H1 (cell line): ENCODE measurements around the gene FMO4. TPM values are rescaled to one million over a fixed set of nuclear protein-coding genes. Genes with fewer than 3 reads are reported as not detected.
"Not testable (repeated sequence)": the region's sequence is repeated elsewhere in the genome, so short reads cannot be mapped to it uniquely, and the experiment has no call there.

Source experiments
- CTCF ChIA-PET: fragments of 300-600 bp; sonication (Branson Sonifier 250); formaldehyde crosslinking; loops from one replicate; lab custom pipeline; 2021; ENCODE audit not compliant: partially characterized antibody; lab: Charles Lee
- POLR2A ChIA-PET: fragments of 300-600 bp; sonication (Branson Sonifier 250); formaldehyde crosslinking; loops from one replicate; lab custom pipeline; 2021; ENCODE audit warnings: inconsistent platforms; ENCODE audit not compliant: partially characterized antibody; lab: Charles Lee
- DNase-seq, 2 experiments: peaks; one replicate each; pipeline versions ENCODE4 v3.0.0 to v3.0.0-alpha.2; 2010 to 2022; ENCODE audit warnings: low spot score in 2 of 2, low read depth in 1 of 2, mixed read lengths in 1 of 2
- FAIRE-seq: peaks from 2 replicates; lab custom pipeline; 2011; peaks lifted over from hg19 to GRCh38; lab: Jason Lieb, UNC
- H2AFZ ChIP-seq: 2 replicates; pipeline ENCODE4 v1.8.1; 2012; ENCODE audit warnings: low read length, inconsistent platforms
- H2AK5ac ChIP-seq: 2 replicates; pipeline ENCODE4 v1.6.1; 2013; ENCODE audit warnings: low read depth, low read length
- H2BK120ac ChIP-seq: replicated peaks from 2 replicates; pipeline ENCODE3; 2013; ENCODE audit warnings: low read depth, low read length, inconsistent platforms
- H2BK12ac ChIP-seq: 2 replicates; pipeline ENCODE4 v1.6.1; 2013; ENCODE audit warnings: low read depth, low read length
- H2BK15ac ChIP-seq: 2 replicates; pipeline ENCODE4 v1.6.1; 2013; ENCODE audit warnings: low read length
- H2BK20ac ChIP-seq: 2 replicates; pipeline ENCODE4 v1.6.1; 2013; ENCODE audit warnings: low read length
- H2BK5ac ChIP-seq: 2 replicates; pipeline ENCODE4 v1.6.1; 2013; ENCODE audit warnings: low read depth, low read length
- H3K14ac ChIP-seq: 2 replicates; pipeline ENCODE4 v1.6.1; 2013; ENCODE audit warnings: inconsistent platforms; ENCODE audit not compliant: insufficient read length
- H3K18ac ChIP-seq: 2 replicates; pipeline ENCODE4 v1.6.1; 2013; ENCODE audit warnings: low read length; ENCODE audit errors: extremely low read depth
- H3K23ac ChIP-seq: 2 replicates; pipeline ENCODE4 v1.6.1; 2013; ENCODE audit warnings: inconsistent platforms; ENCODE audit not compliant: insufficient read length
- H3K23me2 ChIP-seq: 2 replicates; pipeline ENCODE4 v1.6.1; 2013; ENCODE audit warnings: low read depth, low read length
- H3K27ac ChIP-seq: 2 replicates; pipeline ENCODE4 v1.6.1; 2011; ENCODE audit warnings: low read depth, low read length, inconsistent platforms
- H3K27me3 ChIP-seq, 4 experiments: replicated peaks in 1 of 4; 1 replicate in 1 of 4; 2 replicates in 3 of 4; pipeline versions ENCODE4 v1.6.1 to v1.8.1; 2011 to 2013; ENCODE audit warnings: low read length in 3 of 4, mild to moderate bottlenecking in 3 of 4, inconsistent platforms in 2 of 4, mixed read lengths in 2 of 4, moderate library complexity in 1 of 4; ENCODE audit not compliant: control insufficient read depth in 3 of 4, insufficient read depth in 3 of 4; ENCODE audit errors: extremely low read depth in 1 of 4
- H3K36me3 ChIP-seq, 4 experiments: 2 replicates each; pipeline versions ENCODE4 v1.6.1 to v1.8.1; 2011 to 2013; ENCODE audit warnings: mild to moderate bottlenecking in 4 of 4, low read length in 3 of 4, moderate library complexity in 2 of 4, control low read depth in 1 of 4, inconsistent platforms in 1 of 4; ENCODE audit not compliant: insufficient read depth in 4 of 4, control insufficient read depth in 2 of 4
- H3K4ac ChIP-seq: replicated peaks from 2 replicates; pipeline ENCODE3; 2013; ENCODE audit warnings: low read length, low read depth, mixed read lengths, inconsistent platforms; ENCODE audit not compliant: insufficient read length
- H3K4me1 ChIP-seq, 4 experiments: replicated peaks in 1 of 4; 1 replicate in 1 of 4; 2 replicates in 3 of 4; pipeline versions ENCODE4 v1.6.1 to v1.8.1; 2011 to 2013; ENCODE audit warnings: low read length in 3 of 4, inconsistent platforms in 2 of 4, mixed read lengths in 1 of 4; ENCODE audit not compliant: insufficient read depth in 4 of 4, control insufficient read depth in 3 of 4
- H3K4me2 ChIP-seq, 2 experiments: 2 replicates each; pipeline versions ENCODE4 v1.6.1 to v1.8.1; 2011 to 2013; ENCODE audit warnings: low read depth in 2 of 2, low read length in 2 of 2, control low read depth in 1 of 2, inconsistent platforms in 1 of 2, mild to moderate bottlenecking in 1 of 2; ENCODE audit not compliant: insufficient read depth in 1 of 2
- H3K4me3 ChIP-seq, 4 experiments: fragments of 200-600, 300-600 bp in 1 of 4; sonication (generic), shearing (Covaris generic), sonication (Bioruptor Twin) in 1 of 4; 2 replicates each; pipeline versions ENCODE4 v1.5.1 to v1.8.1; 2011 to 2016; ENCODE audit warnings: low read length in 4 of 4, low read depth in 3 of 4, control low read depth in 2 of 4, inconsistent platforms in 2 of 4, mild to moderate bottlenecking in 2 of 4, mixed read lengths in 1 of 4, moderate library complexity in 1 of 4; ENCODE audit not compliant: insufficient read depth in 2 of 4; ENCODE audit errors: extremely low read depth in 1 of 4
- H3K56ac ChIP-seq: replicated peaks from 2 replicates; pipeline ENCODE3; 2013; ENCODE audit warnings: low read depth, mild to moderate bottlenecking, mixed read lengths, low read length, inconsistent platforms; ENCODE audit not compliant: insufficient read length
- H3K79me1 ChIP-seq: 2 replicates; pipeline ENCODE4 v1.6.1; 2013; ENCODE audit warnings: low read depth, low read length, control low read depth
- H3K79me2 ChIP-seq, 2 experiments: 2 replicates each; pipeline versions ENCODE4 v1.6.1 to v1.8.1; 2012 to 2013; ENCODE audit warnings: low read length in 2 of 2, mild to moderate bottlenecking in 2 of 2, inconsistent platforms in 1 of 2; ENCODE audit not compliant: insufficient read depth in 2 of 2, control insufficient read depth in 1 of 2
- H3K9ac ChIP-seq, 4 experiments: replicated peaks in 1 of 4; 1 replicate in 1 of 4; 2 replicates in 3 of 4; pipeline versions ENCODE4 v1.6.1 to v1.8.1; 2011 to 2013; ENCODE audit warnings: low read depth in 3 of 4, low read length in 3 of 4, control low read depth in 2 of 4, mild to moderate bottlenecking in 2 of 4, moderate library complexity in 2 of 4, inconsistent platforms in 1 of 4; ENCODE audit errors: extremely low read depth in 1 of 4
- H3K9me3 ChIP-seq, 2 experiments: 2 replicates each; pipeline versions ENCODE4 v1.6.1 to v1.8.1; 2012 to 2013; ENCODE audit warnings: mild to moderate bottlenecking in 2 of 2, moderate library complexity in 2 of 2, control low read depth in 1 of 2, inconsistent platforms in 1 of 2, low read depth in 1 of 2, low read length in 1 of 2, mixed read lengths in 1 of 2; ENCODE audit not compliant: insufficient read depth in 2 of 2
- H4K20me1 ChIP-seq, 2 experiments: replicated peaks in 1 of 2; 2 replicates each; pipeline versions ENCODE3 to v1.8.1; 2011 to 2013; ENCODE audit warnings: inconsistent platforms in 2 of 2, low read length in 2 of 2, mild to moderate bottlenecking in 1 of 2; ENCODE audit not compliant: insufficient read depth in 2 of 2, control insufficient read depth in 1 of 2
- H4K5ac ChIP-seq: 2 replicates; pipeline ENCODE4 v1.6.1; 2013; ENCODE audit warnings: low read length, low read depth, mixed read lengths, inconsistent platforms; ENCODE audit not compliant: insufficient read length
- H4K8ac ChIP-seq: 2 replicates; pipeline ENCODE4 v1.8.0; 2013; ENCODE audit warnings: mild to moderate bottlenecking, moderate library complexity, low read length, inconsistent platforms; ENCODE audit not compliant: insufficient read depth; ENCODE audit errors: extremely low read depth
- H4K91ac ChIP-seq: replicated peaks from 2 replicates; pipeline ENCODE3; 2013; ENCODE audit warnings: low read length, mixed read lengths, inconsistent platforms; ENCODE audit not compliant: insufficient read length
- WGBS, 2 experiments: shearing (Covaris generic) in 1 of 2; methylation state at CpG; one replicate each; pipeline versions ENCODE4 v1.1.6 to v1.1.7; 2013 to 2015; ENCODE audit warnings: low lambda C conversion rate in 2 of 2, mixed read lengths in 2 of 2, inconsistent platforms in 1 of 2, low coverage in 1 of 2, missing lambda C conversion rate in 1 of 2; ENCODE audit not compliant: insufficient replicate concordance in 2 of 2, insufficient coverage in 1 of 2, insufficient read length in 1 of 2; ENCODE audit errors: extremely low coverage in 1 of 2, missing lambda C conversion rate in 1 of 2; 5-methylcytosine and 5-hydroxymethylcytosine counted together
- polyA plus RNA-seq, 7 experiments: library from polyadenylated mRNA; depleted of rRNA in 3 of 7; stranded (reverse) in 5 of 7; unstranded in 2 of 7; fragments of >200 nt in 5 of 7; fragments of 200-250 nt in 2 of 7; gene quantifications; 1 replicate in 5 of 7; 2 replicates in 1 of 7; 4 replicates in 1 of 7; pipeline versions ENCODE4 v1.2.1 to v1.2.3, GENCODE V29; 2011 to 2013; ENCODE audit warnings: missing spikeins in 2 of 7, mixed read lengths in 2 of 7
- small RNA-seq: library from polyadenylated mRNA; stranded (forward); fragments of <200 nt; extraction: miRNeasy Mini kit (QIAGEN cat#:217004); gene quantifications from one replicate; pipeline ENCODE3, GENCODE V24; 2013; ENCODE audit not compliant: insufficient read depth
- total RNA-seq: library from RNA; stranded (reverse); fragmentation: NEBNext Ultra II Directional; extraction: Animal tissue kit (Norgen Biotek cat#: 25700); gene quantifications from 2 replicates; pipeline ENCODE4 v1.2.1, GENCODE V29; 2021

The FMO4 gene
- total and polyA plus RNA-seq, 2 of the 8 experiments (the other 6 are each of a cell fraction or from before 2014, with no cell fraction given): 1.5 to 2.3 TPM

DNA sequence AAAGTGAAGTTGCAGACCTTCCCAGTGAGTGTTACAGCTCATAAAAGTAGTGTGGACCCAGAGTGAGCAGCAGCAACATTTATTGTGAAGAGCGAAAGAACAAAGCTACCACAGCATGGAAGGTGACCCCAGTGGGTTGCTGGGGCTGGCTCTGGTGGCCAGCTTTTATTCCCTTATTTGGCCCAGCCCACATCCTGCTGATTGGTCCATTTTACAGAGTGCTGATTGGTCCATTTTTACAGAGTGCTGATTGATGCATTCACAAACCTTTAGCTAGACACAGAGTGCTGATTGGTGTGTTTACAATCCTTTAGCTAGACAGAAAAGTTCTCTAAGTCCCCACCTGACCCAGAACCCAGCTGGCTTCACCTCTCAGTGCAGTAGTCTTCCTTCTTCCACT is 76.8 kb downstream of the FMO4 start:
- H2BK120ac ChIP-seq, H3K23ac ChIP-seq, H4K5ac ChIP-seq, H2BK5ac ChIP-seq, H2AFZ ChIP-seq, H3K9me3 ChIP-seq, H4K8ac ChIP-seq, H3K56ac ChIP-seq, H3K14ac ChIP-seq, H3K79me2 ChIP-seq, H3K4ac ChIP-seq, H3K4me2 ChIP-seq, H3K9ac ChIP-seq, H3K4me3 ChIP-seq, H2BK20ac ChIP-seq, H3K4me1 ChIP-seq, H2BK12ac ChIP-seq, H2AK5ac ChIP-seq, H4K20me1 ChIP-seq, H3K27me3 ChIP-seq, H3K18ac ChIP-seq, H2BK15ac ChIP-seq, H3K79me1 ChIP-seq, DNase-seq, H3K23me2 ChIP-seq, FAIRE-seq, H4K91ac ChIP-seq, H3K36me3 ChIP-seq, H3K27ac ChIP-seq: not testable (repeated sequence)
- POLR2A ChIA-PET: interaction anchor here (0.6 kb wide), 1 partner anchor 23 kb away, joined by 3 read pairs; no protein-coding TSS in a partner anchor
- WGBS, 2 experiments: 85% methylated on average over 1 of the region's 1 CpG; no CpG with 5 or more reads in 1 of the 2 experiments
- CTCF ChIA-PET: interaction anchor here (0.7 to 1.7 kb wide), 6 partner anchors 12 to 135 kb away, joined by 3 to 7 read pairs (median 3); no protein-coding TSS in a partner anchor

Small RNA genes within 50 kb of the gene (small RNA-seq; reads per million reads assigned to genes)
- gene SRP14P4: not detected

Other genes with a start within 250 kb of the FMO4 start
- not detected in 2 replicates for gene FMO3, start 223.3 kb upstream of the FMO4 start, total RNA-seq
- gene FMO3, start 223.3 kb upstream of the FMO4 start, polyA plus RNA-seq (2011; rRNA removed): not detected in 2 replicates
- not detected in 2 replicates for gene FMO2, start 128.9 kb upstream of the FMO4 start, total RNA-seq
- not detected in 2 replicates for gene FMO2, start 128.9 kb upstream of the FMO4 start, polyA plus RNA-seq (2011; rRNA removed)
- 0.36 TPM in 1 of 2 replicates, not detected in the other for gene FMO1, start 65.7 kb upstream of the FMO4 start, total RNA-seq
- 0.03 and 0.11 TPM in 2 replicates for gene FMO1, start 65.7 kb upstream of the FMO4 start, polyA plus RNA-seq (2011; rRNA removed)
- gene PRRC2C, start 171.3 kb downstream of the FMO4 start, total RNA-seq: 264 and 274 TPM in 2 replicates
- 89.6 and 125 TPM in 2 replicates for gene PRRC2C, start 171.3 kb downstream of the FMO4 start, polyA plus RNA-seq (2011; rRNA removed)